ENCODE data around the gene USP43.
"Not testable (repeated sequence)": the region's sequence is repeated elsewhere in the genome, so short reads cannot be mapped to it uniquely, and the experiment has no call there.

USP43 gene

DNA sequence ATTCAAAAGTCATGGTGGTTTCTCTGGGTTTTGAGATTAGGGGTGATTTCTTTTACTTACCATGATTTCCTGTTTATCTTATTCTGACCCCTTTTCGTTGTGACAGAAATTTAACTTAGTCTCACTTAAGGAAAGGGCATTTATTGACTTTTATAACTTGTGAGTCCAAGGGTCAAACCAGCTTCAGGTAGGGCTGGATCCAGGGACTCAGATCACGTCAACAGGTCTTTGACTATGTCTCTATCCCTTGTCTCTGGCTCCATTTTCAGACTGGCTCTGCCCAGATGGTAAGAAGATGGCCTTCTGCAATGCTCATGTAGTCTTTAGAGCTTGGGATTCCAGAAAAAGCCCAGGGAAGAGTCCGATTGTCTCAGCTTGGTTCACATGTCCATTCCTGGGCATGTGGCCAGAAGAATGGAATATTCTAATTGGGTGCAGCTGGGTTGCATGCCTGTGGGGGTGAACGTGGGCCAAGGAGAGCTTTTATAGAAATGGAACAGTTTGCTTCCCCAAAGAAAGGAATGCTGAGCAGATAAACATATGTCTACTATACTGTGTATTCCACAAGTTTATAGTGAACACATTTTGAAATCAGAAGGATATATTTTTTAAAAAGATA lies 13.4 kb downstream of the USP43 start:
- no peak for DNase-seq (ENCODE audit: low read depth)

DNA sequence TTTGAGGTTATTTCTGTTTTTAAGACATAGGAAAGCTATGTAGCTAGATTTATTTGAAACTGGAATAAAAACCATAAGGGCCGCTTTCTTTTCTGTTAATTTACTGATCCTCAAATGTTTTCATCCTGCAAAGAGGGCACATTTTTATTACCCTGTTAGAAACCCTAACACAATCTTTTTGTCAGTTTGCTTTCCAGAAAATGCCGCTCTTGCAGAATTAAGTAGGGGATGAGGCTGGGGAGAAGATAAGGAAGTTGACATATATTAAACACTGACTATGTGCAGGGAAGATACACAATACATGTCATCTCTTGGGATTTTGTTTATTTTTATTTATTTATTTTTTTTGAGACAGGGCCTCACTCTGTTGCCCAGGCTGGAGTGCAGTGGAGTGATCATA lies 15.7 kb downstream of the USP43 start:
- DNase-seq (ENCODE audit: low read depth), result no peak

DNA sequence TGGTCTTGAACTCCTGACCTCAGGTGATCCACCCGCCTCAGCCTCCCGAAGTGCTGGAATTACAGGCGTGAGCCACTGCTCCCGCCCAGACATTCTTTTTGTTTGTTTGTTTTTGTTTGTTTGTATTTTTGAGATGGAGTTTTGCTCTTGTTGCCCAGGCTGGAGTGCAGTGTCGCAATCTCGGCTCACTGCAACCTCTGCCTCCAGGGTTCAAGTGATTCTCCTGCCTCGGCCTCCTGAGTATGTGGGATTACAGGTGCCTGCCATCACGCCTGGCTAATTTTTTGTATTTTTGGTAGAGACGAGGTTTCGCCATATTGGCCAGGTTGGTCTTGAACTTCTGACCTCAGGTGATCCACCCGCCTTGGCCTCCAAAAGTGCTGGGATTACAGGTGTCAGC lies 18.2 kb downstream of the USP43 start:
- DNase-seq (ENCODE audit: low read depth), result not testable (repeated sequence)

DNA sequence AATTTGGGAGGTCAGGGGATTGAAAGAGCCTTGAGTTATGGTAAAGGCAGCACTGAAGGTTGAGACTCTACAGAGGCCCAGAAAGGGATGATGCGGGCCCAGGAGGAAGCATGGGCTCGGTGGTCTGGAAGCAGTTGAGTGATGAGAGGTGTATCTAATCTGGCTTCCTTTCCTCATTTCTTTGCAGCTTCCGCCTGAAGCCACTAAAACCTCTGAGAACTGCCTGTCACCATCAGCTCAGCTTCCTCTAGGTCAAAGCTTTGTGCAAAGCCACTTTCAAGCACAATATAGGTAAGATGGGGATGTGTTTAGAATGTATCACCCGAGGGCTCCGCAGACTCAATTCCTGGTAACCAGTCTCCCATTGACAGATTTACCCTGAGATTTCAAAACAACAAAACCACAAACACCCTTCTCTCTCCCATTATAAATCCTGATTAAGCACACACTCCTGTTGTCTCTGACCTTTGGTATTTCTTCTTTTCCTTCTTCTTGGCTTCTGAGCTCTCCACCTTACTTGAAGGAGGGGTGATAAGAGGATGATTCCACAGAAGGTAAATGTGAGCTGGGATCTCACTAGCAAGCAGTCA lies 21.2 kb downstream of the USP43 start:
- no peak for DNase-seq (ENCODE audit: low read depth)

DNA sequence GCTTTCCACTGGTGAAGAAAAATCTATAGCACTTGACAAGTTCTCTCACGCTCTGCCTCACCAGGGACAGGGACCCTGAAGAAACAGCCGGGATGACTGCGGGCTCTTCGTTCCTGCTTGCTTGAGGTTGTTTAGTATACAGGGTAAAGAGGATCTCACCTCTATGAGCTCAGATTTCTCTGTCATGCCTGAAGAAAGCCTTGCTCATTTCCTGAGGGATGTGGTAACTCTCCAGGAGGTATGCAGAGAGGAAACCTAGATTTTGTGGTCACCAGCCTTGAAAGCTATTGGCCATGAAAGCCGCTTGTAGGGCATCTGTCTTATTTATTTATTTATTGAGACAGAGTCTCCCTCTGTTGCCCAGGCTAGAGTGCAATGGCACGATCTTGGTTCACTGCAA lies 23.2 kb downstream of the USP43 start:
- no peak for DNase-seq (ENCODE audit: low read depth)

DNA sequence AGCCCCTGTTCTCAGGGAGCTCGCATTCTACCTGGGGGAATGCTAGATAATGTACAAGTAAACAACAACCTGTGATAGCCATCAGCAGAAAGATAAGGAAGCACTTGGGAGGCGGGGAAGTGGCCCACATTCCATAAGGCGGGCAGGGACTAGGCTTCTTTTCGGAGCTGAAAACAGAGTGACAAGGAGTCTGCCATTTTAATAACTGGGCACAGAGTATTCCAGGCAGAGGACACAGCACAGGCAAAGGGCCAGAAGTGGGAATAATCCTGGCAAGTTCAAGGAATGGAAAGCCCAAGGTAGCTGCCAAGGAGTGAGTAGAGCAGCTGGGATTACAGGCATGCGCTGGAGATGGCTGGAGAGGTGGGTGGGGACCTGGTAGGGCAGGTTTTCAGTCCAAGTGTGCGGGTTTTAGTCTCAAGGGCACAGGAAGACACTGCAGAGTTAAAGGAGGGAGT lies 24.3 kb downstream of the USP43 start:
- no peak for DNase-seq (ENCODE audit: low read depth)

DNA sequence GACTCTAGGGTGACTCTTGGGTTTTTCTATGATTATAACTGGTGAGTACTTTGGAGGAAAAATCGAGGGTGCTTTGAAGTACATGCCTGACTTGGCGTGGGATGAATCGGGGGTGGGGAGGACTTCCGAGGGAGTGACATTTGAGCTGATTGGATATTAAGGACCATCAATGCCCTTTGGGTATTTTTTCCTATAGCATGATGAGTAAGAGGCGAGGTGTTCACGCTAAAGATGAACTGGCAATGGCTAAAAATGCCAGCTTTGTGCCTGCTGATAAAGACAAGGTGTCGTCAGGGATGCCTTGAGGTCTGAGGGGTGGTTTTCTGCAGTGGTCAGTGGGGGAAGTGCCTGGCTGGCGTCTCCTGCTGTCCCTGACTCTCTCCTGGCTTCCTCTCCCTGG lies 25.3 kb downstream of the USP43 start:
- no peak for DNase-seq (ENCODE audit: low read depth)

DNA sequence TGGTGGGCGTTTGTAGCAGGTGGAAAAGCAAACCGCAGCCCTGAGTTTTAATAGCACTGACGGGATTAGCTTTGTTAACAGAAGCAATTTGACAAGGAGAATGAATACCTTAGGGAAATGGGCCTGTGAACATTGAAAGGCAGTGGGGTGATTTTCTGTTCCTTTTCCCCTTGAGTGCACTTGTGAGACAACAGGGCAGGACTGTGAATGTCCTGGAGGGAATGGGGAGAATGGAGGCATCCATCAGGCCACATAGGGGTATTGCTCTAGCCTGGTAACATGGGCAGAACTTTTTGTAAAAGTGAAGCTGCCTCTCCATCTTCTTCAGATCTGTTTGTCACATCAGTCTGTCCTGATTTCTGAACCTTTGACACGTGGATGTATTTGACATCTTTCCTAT lies 26.2 kb downstream of the USP43 start:
- no peak for DNase-seq (ENCODE audit: low read depth)

DNA sequence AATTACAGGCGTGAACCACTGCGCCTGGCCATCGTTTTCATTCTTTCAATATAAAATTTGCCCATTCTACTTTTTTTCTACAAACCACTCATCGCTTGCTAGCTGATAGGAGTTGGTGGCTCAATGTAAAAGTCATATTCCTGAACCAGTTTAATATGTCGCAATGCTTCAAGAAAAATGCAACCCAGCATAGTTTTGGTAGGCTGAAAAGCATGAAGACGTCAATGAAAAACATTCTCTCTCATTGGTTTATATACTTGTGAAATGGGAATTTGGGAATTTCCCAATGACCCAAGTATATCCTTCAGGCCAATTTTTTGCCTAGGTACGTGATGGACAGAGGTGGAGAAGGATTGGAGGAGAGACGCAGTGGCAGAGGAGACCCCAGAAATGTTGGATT lies 26.9 kb downstream of the USP43 start:
- DNase-seq (ENCODE audit: low read depth), result no peak

DNA sequence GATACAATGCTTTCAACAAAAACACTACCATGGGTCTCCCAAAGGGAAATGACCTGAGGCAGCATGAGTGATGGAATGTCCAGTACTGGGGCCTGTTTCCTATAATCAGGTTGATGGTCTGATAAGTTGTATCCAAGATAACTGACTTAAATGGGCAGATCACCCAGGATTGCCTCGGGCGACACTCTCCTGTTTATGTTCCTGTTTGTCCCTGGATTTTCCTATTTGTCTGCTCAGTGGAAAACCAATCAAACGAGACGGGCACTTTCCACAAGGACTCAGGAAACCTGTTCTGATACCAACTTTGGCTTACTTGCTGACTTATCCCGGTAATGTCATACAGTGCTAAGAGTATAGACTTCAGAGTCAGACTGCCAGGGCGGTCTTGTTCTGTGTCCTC lies 27.4 kb downstream of the USP43 start:
- DNase-seq (ENCODE audit: low read depth), result no peak

DNA sequence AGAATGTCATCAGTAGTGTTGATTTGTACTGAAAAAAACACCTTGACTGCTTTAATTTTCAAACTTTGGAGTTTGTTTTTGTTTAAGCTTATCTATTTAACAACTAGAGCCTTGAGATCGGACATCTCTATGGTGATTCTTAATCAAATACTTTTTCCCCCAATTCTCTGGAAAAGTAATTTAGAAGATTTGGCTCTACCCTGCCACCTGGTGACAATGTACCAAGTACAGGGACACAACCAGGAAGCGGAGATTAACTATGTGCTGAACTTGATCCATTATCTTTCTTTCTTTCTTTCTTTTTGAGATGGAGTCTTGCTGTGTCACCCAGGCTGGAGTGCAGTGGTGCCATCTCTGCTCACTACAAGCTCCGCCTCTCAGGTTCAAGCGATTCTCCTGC lies 30.8 kb downstream of the USP43 start:
- DNase-seq (ENCODE audit: low read depth), result no peak

DNA sequence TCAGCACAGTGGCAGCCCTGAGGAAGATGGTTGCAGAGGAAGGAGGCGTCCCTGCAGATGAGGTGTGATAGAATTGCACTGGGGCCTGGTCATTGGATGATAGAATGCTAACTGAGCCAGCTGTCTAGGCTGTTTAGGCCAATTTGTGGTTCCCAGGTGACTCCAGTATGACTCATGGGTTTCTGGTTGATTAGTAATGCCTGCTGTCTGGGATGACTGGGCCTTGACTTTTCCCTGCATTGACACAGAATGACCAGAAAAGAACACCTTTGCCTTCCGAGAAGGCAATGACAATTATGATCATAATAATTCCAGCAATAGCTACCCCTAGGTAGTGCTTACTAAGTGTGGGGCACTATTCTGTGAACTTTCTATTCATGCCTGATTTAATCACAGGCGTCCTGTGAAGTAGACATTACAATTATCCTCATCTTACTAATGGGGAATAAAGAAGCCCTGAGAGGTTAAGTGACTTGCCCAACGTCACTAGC lies 31.5 kb downstream of the USP43 start:
- no peak for DNase-seq (ENCODE audit: low read depth)

DNA sequence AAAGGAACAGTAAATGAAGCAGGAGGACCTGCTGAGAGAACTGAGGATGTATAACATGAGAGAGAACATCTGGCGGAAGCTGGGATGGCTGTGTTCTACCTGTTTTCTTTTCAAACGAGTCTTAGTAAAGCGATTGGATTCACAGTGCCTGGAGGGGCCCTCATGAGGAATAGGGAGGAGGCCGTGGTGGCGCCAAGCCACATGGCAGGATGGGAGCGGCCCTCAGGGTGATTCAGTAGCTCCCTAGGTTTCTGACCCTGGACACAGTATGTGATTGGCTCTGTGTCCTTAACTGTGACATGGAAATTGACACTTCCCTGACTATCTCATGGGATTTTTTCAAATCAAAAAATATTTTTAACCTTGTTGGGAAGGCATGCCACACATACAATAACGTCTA lies 32.1 kb downstream of the USP43 start:
- DNase-seq (ENCODE audit: low read depth), result no peak

DNA sequence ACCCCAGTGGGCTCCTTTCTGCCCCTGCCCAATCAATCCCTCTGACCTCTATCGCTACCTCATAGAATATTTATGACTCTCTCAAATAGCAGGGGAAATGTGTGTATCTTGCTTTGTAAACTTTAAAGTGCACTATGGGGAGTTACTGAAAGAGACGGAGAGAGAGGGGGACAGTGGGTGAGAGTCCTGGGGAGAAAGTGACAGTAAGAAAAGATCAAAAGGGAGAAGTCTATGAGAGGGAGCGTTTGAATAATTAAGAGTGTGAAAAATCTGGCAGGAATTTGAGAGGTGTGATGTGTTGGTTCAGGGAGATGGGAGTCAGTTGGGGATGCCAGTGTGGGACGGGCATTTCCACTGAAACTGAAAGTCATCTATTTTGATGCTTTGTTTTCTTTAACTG lies 32.6 kb downstream of the USP43 start:
- no peak for DNase-seq (ENCODE audit: low read depth)

DNA sequence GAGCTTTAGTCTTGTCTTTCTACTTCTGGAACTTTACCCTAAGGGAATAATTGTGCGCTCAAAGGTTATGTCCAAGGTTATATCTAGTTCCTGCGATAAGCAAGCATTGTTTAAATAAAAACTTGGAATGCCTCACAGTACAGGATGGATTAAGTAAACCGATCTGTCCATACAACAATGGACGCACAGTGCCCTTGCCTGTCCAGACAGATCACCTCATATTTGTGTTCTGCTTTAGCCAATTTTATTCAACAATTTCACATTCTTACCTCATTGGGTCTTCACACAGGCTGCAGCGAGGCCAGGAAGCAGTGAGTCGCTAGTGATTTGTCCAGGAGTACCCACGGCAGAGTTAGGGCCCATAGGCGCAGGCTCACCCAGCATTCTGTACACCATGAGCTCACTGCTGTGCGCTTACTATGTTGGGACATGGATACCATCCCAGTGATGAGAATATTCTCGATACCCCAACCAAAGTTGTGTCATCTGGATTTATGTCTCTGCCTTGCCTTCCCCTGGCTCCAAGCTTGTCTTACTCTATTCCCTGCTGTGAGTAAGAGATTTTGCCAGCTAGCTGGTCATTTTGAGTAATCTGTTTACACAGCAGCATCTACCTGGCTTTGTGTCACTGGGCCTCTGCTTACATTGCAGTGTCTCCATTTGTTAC lies 39.8 kb downstream of the USP43 start:
- no peak for DNase-seq (ENCODE audit: low read depth)

DNA sequence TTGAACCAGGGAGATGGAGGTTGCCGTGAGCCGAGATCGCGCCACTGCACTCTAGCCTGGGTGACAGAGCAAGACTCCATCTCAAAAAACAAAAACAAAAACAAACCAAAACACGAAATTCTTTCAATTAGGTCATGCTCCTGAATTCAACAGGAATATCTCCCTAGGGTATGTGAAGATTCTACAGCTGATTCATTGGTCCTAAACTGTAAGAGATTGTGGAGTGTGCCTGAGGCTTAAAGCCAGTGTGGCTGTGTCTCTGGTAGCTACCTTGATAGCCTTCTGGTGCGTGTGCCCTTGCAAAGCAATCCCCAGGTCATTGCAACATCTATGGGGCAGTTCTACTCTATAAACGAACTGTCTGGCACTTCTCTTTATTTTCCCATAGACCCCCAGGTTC lies 48.4 kb downstream of the USP43 start:
- DNase-seq (ENCODE audit: low read depth), result no peak

DNA sequence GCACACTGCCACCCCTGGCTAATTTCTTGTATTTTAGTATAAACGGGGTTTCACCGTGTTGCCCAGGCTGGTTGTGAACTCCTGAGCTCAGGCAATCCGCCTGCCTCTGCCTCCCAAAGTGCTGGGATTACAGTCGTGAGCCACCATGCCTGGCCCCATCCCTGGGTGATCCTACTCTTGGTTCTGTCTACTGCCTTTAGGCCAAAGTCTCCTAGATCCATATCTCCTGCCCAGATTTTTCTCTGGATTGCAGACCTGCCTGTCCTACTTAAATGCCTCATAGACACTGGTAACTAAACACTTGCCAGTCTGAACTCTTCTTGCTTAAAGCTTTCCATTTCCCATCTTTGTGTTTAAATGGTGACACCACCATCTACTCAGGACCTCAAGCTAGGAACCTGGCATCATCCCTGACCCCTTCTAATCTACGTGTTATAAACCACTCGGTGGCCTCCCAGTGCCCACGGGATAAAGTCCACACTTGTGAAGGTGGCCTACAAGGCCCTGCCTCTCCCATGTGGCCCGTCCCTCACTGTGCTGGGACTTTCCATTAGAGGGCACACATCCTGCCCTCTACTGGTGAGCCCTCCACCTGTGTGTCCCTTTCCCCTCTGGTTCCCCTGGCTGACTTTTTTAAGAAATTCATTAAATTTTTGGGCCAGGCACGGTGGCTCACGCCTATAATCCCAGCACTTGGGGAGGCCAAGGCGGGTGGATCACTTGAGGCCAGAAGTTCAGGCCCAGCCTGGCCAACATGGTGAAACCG lies 51.1 kb downstream of the USP43 start:
- no peak for DNase-seq (ENCODE audit: low read depth)

DNA sequence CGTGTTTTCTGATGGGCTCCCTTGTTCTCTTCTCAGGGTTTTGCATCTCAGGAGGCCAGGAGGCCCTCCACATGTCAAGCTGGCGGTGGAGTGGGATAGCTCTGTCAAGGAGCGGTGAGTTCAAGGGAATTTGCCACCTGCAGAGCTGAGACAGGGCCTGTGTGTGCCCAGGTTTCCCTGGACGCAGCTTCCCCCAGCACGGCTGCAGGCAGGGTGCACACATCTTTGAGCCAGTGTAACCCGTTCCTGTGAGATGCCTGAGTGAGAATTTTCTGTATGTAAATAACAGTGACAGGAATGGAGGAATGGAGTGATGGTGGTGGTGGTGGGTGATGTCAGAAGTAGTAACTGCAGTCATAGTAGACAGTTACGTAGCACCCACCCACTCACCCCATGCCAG lies 54.8 kb downstream of the USP43 start:
- DNase-seq (ENCODE audit: low read depth), result no peak

DNA sequence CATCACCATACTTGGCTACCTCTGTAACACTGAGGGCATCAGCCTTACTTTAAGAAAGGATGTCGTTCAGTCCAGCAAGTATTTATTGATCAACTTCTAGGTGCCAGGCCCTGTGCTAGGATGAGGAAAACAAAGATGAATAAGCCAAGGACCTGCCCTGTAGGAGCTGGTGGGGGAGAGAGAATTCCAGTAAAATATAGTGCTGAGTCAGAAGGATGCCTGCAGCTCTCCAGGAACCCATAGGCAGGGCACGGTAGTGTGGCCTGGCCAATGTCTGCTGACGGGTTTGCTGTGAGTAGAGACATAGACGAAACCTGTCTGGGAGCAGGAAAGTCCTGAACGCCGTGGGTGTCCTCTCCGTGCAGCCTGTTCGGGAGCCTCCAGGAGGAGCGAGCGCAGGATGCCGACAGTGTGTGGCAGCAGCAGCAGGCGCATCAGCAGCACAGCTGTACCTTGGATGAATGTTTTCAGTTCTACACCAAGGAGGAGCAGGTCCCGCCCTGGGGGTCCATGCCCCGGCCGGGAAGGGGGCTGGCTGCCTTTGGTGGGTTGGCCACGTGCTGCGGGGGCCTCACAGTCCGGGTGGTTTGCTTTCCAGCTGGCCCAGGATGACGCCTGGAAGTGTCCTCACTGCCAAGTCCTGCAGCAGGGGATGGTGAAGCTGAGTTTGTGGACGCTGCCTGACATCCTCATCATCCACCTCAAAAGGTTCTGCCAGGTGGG lies 55.6 kb downstream of the USP43 start:
- no peak for DNase-seq (ENCODE audit: low read depth)

DNA sequence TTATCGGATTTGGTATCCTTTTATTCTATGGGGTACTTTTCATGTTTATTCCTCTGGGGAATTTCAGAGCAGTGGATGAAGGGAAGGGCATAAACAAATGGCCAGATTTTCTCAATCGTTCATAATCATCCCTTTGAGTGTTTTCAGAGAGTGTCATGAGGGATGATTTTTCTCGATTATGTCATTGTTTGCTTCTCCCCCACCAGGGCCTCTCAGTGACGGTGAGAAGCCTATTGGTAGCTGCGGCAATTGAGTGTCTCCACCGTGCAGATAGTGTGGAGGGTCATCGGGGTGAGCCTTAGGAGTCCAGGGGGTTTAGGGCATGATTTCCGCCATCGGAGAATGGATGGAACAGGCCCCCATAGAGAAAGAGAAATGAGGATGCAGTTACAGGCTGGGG lies 57.2 kb downstream of the USP43 start:
- DNase-seq (ENCODE audit: low read depth), result no peak

DNA sequence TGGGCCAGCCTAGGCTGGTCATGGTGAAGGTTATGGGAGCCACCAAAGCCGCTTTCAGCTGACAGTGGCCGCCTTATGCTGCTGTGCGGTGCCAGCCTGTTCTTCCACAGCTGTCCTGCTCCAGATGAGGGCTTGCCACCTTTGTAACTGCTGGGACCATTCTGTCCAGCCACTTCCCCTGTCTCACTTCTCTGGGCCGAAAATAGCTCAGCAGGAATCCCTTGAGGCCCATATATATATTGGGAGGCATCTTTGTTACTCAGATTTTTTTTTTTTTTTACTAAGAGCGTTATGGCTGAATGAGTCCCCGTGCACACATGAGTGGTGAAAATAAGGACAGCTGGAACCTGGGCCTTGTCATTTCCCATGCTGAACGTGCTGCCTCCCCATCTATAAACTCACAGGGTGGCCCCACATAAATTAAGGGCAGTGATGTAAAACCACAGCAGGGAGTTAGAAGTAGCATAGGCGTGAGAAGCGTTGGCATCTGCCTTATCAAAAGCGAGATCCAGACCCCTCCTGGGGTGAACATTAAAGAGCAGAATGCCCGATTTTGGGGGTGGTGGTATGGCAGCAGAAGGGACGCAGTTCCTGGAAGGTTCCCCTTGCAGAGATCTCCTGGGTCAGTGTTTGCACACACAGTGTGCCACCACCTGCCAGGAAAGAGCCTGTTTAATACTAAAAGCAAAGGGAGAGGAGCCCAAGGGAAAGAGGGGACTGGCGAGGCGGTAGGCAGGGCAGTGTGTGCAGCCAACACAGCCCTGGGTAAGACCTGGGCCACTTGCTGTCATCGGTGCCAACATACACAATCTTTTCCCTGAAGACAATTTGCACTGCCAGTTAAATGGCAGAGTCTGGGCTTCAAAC lies 57.8 kb downstream of the USP43 start:
- DNase-seq (ENCODE audit: low read depth), result no peak

All from stimulated activated CD8-positive, alpha-beta memory T cell treated with anti-CD3 and anti-CD28 coated beads, Interleukin-7, amount 100 ng/mL, for 24 hours (primary cell).